Dermis blood vessel endothelial cell (primary cell): ENCODE results near the gene SRCIN1. TPM values are rescaled to one million over a fixed set of nuclear protein-coding genes. Genes with fewer than 3 reads are reported as not detected.

Source experiments
- total RNA-seq: library from RNA; depleted of rRNA; stranded (reverse); fragments of >200 nt; gene quantifications from 2 replicates; pipeline ENCODE4 v1.2.3, GENCODE V29; 2014

Gene SRCIN1
- total RNA-seq, 1 donor from 2014 or later: under 0.01 TPM

Other genes starting within 250 kb of the SRCIN1 start
- 34.9 and 104 TPM in 2 replicates for gene ARHGAP23, start 177.5 kb downstream of the SRCIN1 start, total RNA-seq
- 0.65 and 1.2 TPM in 2 replicates for gene EPOP, start 69.0 kb upstream of the SRCIN1 start, total RNA-seq
- 23.9 and 25.9 TPM in 2 replicates for gene MLLT6, start 99.3 kb upstream of the SRCIN1 start, total RNA-seq
- gene CISD3, start 124.4 kb upstream of the SRCIN1 start, total RNA-seq: 1.7 and 3.4 TPM in 2 replicates
- 2.4 and 7.8 TPM in 2 replicates for gene PCGF2, start 142.4 kb upstream of the SRCIN1 start, total RNA-seq
- gene PSMB3, start 146.8 kb upstream of the SRCIN1 start, total RNA-seq: 188 and 348 TPM in 2 replicates
- gene PIP4K2B, start 193.6 kb upstream of the SRCIN1 start, total RNA-seq: 55.3 and 76.7 TPM in 2 replicates
- gene CWC25, start 219.4 kb upstream of the SRCIN1 start, total RNA-seq: 11.7 and 13.1 TPM in 2 replicates
- 921 and 1,590 TPM in 2 replicates for gene RPL23, start 247.8 kb upstream of the SRCIN1 start, total RNA-seq